ENCODE data around the gene FN1.

DNA sequence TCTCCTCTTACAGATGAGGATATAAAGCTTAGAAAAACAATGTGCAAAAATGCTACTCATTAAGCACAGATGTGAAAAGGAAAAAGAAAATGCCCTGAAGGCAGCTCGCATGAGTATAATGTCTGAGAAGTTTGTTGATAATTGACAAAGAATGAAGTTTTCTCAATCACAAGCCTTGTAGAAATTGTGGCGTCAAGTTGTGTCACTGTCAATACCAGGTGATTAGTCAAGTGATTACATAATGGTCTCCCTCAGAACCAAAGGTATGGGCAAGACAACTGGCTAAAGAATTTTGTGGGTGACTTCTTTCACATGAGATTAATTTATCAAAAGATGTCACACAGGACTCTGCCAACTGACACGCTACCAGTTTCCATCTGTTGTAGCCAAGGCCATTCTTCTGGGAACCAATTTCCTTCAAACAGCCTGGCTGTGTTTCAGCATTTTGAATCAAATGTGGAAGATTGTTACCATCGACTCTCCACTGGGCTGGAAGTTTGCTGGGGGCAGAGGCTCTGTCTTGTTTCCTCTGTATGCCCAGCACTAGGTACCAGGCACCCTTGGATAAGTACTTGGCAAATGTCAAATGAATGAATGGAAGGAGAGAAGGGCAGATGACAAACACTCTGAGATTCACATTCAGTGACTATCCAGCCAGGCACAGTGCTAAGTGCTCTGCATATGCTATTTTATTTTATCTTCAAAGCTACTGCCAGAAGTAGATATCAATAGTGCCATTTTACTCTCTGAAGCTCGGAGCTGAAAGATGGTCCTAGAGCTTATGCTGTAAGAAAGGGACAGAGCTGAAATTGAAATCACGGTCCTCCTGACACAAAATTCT, 5.9 kb upstream of the FN1 start:
- TF ChIP-seq POLR2A (IDR thresholded peaks at IDR 0.05; ENCODE audit: borderline replicate concordance, extremely low read depth, insufficient read depth, insufficient read length) = no peak
- TF ChIP-seq, protein P1, sequence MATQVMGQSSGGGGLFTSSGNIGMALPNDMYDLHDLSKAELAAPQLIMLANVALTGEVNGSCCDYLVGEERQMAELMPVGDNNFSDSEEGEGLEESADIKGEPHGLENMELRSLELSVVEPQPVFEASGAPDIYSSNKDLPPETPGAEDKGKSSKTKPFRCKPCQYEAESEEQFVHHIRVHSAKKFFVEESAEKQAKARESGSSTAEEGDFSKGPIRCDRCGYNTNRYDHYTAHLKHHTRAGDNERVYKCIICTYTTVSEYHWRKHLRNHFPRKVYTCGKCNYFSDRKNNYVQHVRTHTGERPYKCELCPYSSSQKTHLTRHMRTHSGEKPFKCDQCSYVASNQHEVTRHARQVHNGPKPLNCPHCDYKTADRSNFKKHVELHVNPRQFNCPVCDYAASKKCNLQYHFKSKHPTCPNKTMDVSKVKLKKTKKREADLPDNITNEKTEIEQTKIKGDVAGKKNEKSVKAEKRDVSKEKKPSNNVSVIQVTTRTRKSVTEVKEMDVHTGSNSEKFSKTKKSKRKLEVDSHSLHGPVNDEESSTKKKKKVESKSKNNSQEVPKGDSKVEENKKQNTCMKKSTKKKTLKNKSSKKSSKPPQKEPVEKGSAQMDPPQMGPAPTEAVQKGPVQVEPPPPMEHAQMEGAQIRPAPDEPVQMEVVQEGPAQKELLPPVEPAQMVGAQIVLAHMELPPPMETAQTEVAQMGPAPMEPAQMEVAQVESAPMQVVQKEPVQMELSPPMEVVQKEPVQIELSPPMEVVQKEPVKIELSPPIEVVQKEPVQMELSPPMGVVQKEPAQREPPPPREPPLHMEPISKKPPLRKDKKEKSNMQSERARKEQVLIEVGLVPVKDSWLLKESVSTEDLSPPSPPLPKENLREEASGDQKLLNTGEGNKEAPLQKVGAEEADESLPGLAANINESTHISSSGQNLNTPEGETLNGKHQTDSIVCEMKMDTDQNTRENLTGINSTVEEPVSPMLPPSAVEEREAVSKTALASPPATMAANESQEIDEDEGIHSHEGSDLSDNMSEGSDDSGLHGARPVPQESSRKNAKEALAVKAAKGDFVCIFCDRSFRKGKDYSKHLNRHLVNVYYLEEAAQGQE (IDR thresholded peaks at IDR 0.05; ENCODE audit: low read depth) = no peak
- no peak for TF ChIP-seq EZH2 (IDR thresholded peaks at IDR 0.05)
- TF ChIP-seq, protein P2, sequence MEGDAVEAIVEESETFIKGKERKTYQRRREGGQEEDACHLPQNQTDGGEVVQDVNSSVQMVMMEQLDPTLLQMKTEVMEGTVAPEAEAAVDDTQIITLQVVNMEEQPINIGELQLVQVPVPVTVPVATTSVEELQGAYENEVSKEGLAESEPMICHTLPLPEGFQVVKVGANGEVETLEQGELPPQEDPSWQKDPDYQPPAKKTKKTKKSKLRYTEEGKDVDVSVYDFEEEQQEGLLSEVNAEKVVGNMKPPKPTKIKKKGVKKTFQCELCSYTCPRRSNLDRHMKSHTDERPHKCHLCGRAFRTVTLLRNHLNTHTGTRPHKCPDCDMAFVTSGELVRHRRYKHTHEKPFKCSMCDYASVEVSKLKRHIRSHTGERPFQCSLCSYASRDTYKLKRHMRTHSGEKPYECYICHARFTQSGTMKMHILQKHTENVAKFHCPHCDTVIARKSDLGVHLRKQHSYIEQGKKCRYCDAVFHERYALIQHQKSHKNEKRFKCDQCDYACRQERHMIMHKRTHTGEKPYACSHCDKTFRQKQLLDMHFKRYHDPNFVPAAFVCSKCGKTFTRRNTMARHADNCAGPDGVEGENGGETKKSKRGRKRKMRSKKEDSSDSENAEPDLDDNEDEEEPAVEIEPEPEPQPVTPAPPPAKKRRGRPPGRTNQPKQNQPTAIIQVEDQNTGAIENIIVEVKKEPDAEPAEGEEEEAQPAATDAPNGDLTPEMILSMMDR (IDR thresholded peaks at IDR 0.05 in 2 of 3, conservative IDR thresholded peaks at IDR 0.05 in 1 of 3; ENCODE audit: borderline replicate concordance in 1 of 3, insufficient read depth in 1 of 3, low read depth in 2 of 3, low read length in 2 of 3) = no peak
- TF ChIP-seq POLR2AphosphoS5 (IDR thresholded peaks at IDR 0.05; ENCODE audit: low read depth, low read length) = no peak
- no peak for TF ChIP-seq CEBPB (IDR thresholded peaks at IDR 0.05; ENCODE audit: low read depth)
- TF ChIP-seq EZH2phosphoT487 (IDR thresholded peaks at IDR 0.05; ENCODE audit: borderline replicate concordance) = no peak
- no peak for TF ChIP-seq FOSL1 (IDR thresholded peaks at IDR 0.05; ENCODE audit: low read depth)
- TF ChIP-seq ZNF274 (IDR thresholded peaks at IDR 0.05; ENCODE audit: low read depth, low read length) = no peak
- TF ChIP-seq ZFX (IDR thresholded peaks at IDR 0.05) = no peak
- no peak for TF ChIP-seq YY1 (IDR thresholded peaks at IDR 0.05; ENCODE audit: extremely low read depth, insufficient replicate concordance, low read depth, low read length)
- no peak for TF ChIP-seq CBX3 (IDR thresholded peaks at IDR 0.05; ENCODE audit: low read depth)
- no peak for TF ChIP-seq TCF7L2 (IDR thresholded peaks at IDR 0.05; ENCODE audit: borderline replicate concordance, extremely low read depth, insufficient read depth, insufficient read length)
